ENCODE measurements around the gene IDUA.
"Not testable (repeated sequence)": the region's sequence is repeated elsewhere in the genome, so short reads cannot be mapped to it uniquely, and the experiment has no call there.

The IDUA gene

GRCh38 chr4:1047106-1047975 lies 60.5 kb downstream of the IDUA start:
- no peak overlapping the region for H3K27ac ChIP-seq (ENCODE audit: low read length)
- no peaks in the 10 kb centered on the region for H3K9me3 ChIP-seq (ENCODE audit: insufficient read depth, low read depth, low read length)
- H3K9ac ChIP-seq (ENCODE audit: low read depth, low read length) = peak overlapping the region; percentile 32; the same call in 1 of the 2 replicates
- peaks cover 4% of the 10 kb centered on the region for H3K4me1 ChIP-seq (ENCODE audit: insufficient read depth, low read length)
- H3K27me3 ChIP-seq (ENCODE audit: insufficient read depth, low read length) = peaks cover 84% of the 10 kb centered on the region
- peak overlapping the region; percentile 32; the same call in 1 of the 2 replicates for H3K4me3 ChIP-seq (ENCODE audit: low read length)
- no peaks in the 10 kb centered on the region for H3K36me3 ChIP-seq (ENCODE audit: insufficient read depth, low read depth, low read length)

DNA sequence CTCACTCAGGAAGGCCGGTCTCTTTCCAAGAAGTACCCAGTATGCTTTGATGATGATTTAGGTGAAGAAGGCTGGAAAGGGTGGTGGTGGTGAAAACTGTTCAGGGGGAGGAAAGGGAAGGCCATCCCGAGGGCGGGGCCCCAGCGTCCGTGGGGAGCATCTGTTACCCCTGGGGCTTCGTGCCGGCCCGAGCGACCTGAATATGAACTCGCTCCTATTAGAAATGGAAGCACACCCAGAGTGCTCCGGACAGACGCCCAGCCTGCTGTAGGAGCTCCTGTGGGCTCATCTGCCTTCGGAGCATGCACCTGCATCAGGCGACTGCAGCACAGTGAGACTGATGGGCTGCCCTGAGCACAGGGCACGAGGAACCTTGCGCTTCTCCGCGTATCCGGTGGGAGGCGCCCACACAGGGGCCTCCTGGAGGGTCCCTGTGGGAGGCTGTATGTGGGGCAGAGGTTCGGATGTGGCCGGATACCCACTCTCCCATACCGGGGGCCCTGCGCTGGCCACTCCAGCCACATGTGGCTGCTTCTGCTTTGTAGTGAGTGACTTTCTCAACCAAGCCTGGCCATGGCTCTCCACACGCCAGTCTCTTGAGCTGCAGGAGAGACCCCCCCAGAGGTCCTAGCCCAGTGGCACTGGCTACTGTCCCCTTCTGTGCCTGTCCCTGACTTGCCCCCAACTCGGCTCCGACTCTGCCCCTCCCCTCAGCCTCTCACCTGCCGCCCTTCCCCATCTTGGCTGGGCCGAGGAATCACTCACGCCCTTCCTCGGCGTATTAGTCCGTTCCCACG lies 61.3 kb downstream of the IDUA start:
- no peaks in the 10 kb centered on the region for H3K36me3 ChIP-seq (ENCODE audit: insufficient read depth, low read depth, low read length)
- peaks cover 4% of the 10 kb centered on the region for H3K4me1 ChIP-seq (ENCODE audit: insufficient read depth, low read length)
- peaks cover 91% of the 10 kb centered on the region for H3K27me3 ChIP-seq (ENCODE audit: insufficient read depth, low read length)

DNA sequence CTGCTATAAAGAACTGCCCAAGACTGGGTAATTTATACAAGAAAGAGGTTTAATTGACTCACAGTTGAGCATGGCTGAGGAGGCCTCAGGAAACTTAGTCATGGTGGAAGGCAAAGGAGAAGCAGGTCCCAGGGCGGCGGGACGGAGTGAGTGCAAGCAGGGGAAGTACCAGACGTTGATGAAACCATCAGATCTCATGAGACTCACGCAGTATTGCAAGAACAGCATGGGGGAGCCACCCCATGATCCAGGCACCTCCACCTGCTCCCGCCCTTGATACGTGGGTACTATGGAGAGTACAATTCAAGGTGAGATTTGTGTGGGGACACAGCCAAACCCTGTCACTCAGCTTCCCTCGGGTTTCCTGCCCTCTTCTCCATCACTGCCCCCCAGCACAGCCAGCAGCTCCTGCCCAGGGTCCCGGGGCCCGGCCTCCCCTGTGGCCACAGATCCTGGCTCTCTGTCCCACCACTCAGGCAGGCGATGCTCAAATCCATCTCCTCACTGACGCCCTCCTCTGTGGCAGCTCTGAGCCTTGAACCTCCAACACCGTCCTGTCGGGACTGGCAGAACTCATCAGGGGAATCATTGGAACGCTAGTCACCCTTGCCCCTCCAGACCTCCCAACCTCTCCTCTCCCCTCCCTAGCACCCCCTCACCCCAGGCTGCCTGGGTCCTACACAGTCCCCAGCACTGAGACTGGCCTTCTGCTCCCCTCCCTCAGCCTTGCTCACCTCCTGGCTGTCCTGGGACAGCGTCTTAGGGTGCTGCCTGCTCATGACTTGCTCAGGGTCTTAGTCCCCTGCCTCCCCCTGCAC lies 62.1 kb downstream of the IDUA start:
- H3K4me3 ChIP-seq (ENCODE audit: low read length) = no peak overlapping the region
- H3K27me3 ChIP-seq (ENCODE audit: insufficient read depth, low read length) = peaks cover 91% of the 10 kb centered on the region
- no peak overlapping the region; the same call in 1 of the 2 replicates for H3K9ac ChIP-seq (ENCODE audit: low read depth, low read length)
- no peaks in the 10 kb centered on the region for H3K9me3 ChIP-seq (ENCODE audit: insufficient read depth, low read depth, low read length)
- peaks cover 3% of the 10 kb centered on the region; the same call in 1 of the 2 replicates for H3K4me1 ChIP-seq (ENCODE audit: insufficient read depth, low read length)
- no peaks in the 10 kb centered on the region for H3K36me3 ChIP-seq (ENCODE audit: insufficient read depth, low read depth, low read length)
- no peak overlapping the region for H3K27ac ChIP-seq (ENCODE audit: low read length)

More for the DNA sequence above, 61.3 kb downstream of the IDUA start:
- no peaks in the 10 kb centered on the region for H3K9me3 ChIP-seq (ENCODE audit: insufficient read depth, low read depth, low read length)
- no peak overlapping the region for H3K9ac ChIP-seq (ENCODE audit: low read depth, low read length)
- no peak overlapping the region for H3K27ac ChIP-seq (ENCODE audit: low read length)
- no peak overlapping the region for H3K4me3 ChIP-seq (ENCODE audit: low read length)

GRCh38 chr4:1049591-1049905 lies 62.7 kb downstream of the IDUA start:
- peaks cover 87% of the 10 kb centered on the region for H3K27me3 ChIP-seq (ENCODE audit: insufficient read depth, low read length)
- no peaks in the 10 kb centered on the region for H3K9me3 ChIP-seq (ENCODE audit: insufficient read depth, low read depth, low read length)
- no peaks in the 10 kb centered on the region for H3K4me1 ChIP-seq (ENCODE audit: insufficient read depth, low read length)
- H3K9ac ChIP-seq (ENCODE audit: low read depth, low read length) = no peak overlapping the region; the same call in 1 of the 2 replicates
- no peak overlapping the region for H3K27ac ChIP-seq (ENCODE audit: low read length)
- H3K36me3 ChIP-seq (ENCODE audit: insufficient read depth, low read depth, low read length) = no peaks in the 10 kb centered on the region
- no peak overlapping the region for H3K4me3 ChIP-seq (ENCODE audit: low read length)

GRCh38 chr4:1050486-1051213 lies 63.8 kb downstream of the IDUA start:
- Histone ChIP-seq H3K4me3 (ENCODE audit: low read length) (no peak overlapping the region; the same call in 1 of the 2 replicates), H3K9ac (ENCODE audit: low read depth, low read length) (no peak overlapping the region), H3K27ac (ENCODE audit: low read length) (no peak overlapping the region), H3K9me3 (ENCODE audit: insufficient read depth, low read depth, low read length) (no peaks in the 10 kb centered on the region), H3K36me3 (ENCODE audit: insufficient read depth, low read depth, low read length) (no peaks in the 10 kb centered on the region), H3K27me3 (ENCODE audit: insufficient read depth, low read length) (peaks cover 87% of the 10 kb centered on the region), H3K4me1 (ENCODE audit: insufficient read depth, low read length) (no peaks in the 10 kb centered on the region)

GRCh38 chr4:1051472-1051871 lies 64.6 kb downstream of the IDUA start:
- Histone ChIP-seq H3K27ac (ENCODE audit: low read length) (no peak overlapping the region), H3K9me3 (ENCODE audit: insufficient read depth, low read depth, low read length) (no peaks in the 10 kb centered on the region), H3K27me3 (ENCODE audit: insufficient read depth, low read length) (peaks cover 94% of the 10 kb centered on the region), H3K4me1 (ENCODE audit: insufficient read depth, low read length) (no peaks in the 10 kb centered on the region), H3K9ac (ENCODE audit: low read depth, low read length) (no peak overlapping the region), H3K4me3 (ENCODE audit: low read length) (no peak overlapping the region), H3K36me3 (ENCODE audit: insufficient read depth, low read depth, low read length) (no peaks in the 10 kb centered on the region)

GRCh38 chr4:1052231-1052671 lies 65.4 kb downstream of the IDUA start:
- Histone ChIP-seq H3K36me3 (ENCODE audit: insufficient read depth, low read depth, low read length) (no peaks in the 10 kb centered on the region), H3K27ac (ENCODE audit: low read length) (no peak overlapping the region), H3K4me3 (ENCODE audit: low read length) (no peak overlapping the region), H3K4me1 (ENCODE audit: insufficient read depth, low read length) (no peaks in the 10 kb centered on the region), H3K9me3 (ENCODE audit: insufficient read depth, low read depth, low read length) (no peaks in the 10 kb centered on the region), H3K9ac (ENCODE audit: low read depth, low read length) (no peak overlapping the region), H3K27me3 (ENCODE audit: insufficient read depth, low read length) (peaks cover 91% of the 10 kb centered on the region)

DNA sequence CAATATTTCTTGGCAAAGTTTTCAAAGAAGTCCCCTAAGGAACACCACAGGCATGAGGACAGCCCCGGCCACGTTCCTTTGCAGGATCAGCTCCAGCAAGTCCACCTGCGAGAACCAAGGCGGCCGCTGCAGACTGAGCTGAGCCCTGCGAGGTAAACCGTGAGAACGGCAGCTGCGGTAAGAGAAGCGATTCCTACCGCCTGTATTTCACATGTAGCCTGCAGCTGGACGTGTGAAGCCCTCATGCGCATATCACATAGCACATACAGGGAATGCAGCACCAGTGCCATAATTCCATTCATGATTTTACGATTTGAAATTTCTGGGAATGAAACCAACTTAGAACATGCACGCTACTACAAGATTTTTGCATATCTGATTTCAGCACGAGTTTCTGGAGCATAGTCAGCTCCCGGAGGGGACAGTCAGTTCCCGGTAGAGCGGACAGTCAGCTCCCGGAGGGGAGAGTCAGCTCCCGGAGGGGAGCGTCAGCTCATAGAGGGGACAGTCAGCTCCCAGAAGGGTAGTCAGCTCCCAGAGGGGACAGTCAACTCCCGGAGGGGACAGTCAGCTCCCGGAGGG lies 66.3 kb downstream of the IDUA start:
- Histone ChIP-seq H3K27me3 (ENCODE audit: insufficient read depth, low read length) (peaks cover 82% of the 10 kb centered on the region), H3K4me1 (ENCODE audit: insufficient read depth, low read length) (no peaks in the 10 kb centered on the region), H3K36me3 (ENCODE audit: insufficient read depth, low read depth, low read length) (no peaks in the 10 kb centered on the region), H3K27ac (ENCODE audit: low read length) (no peak overlapping the region), H3K9me3 (ENCODE audit: insufficient read depth, low read depth, low read length) (no peaks in the 10 kb centered on the region), H3K4me3 (ENCODE audit: low read length) (no peak overlapping the region), H3K9ac (ENCODE audit: low read depth, low read length) (no peak overlapping the region)

DNA sequence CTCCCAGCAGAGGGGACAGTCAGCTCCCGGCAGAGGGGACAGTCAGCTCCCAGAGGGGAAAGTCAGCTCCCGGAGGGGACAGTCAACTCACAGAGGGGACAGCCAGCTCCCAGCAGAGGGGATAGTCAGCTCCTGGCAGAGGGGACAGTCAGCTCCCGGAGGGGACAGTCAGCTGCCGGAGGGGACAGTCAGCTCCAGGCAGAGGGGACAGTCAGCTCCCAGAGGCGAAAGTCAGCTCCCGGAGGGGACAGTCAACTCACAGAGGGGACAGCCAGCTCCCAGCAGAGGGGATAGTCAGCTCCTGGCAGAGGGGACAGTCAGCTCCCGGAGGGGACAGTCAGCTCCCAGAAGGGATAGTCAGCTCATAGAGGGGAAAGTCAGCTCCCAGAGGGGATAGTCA lies 67.0 kb downstream of the IDUA start:
- H3K9me3 ChIP-seq (ENCODE audit: insufficient read depth, low read depth, low read length); H3K36me3 ChIP-seq (ENCODE audit: insufficient read depth, low read depth, low read length); H3K4me3 ChIP-seq (ENCODE audit: low read length); H3K4me1 ChIP-seq (ENCODE audit: insufficient read depth, low read length); H3K27ac ChIP-seq (ENCODE audit: low read length); H3K9ac ChIP-seq (ENCODE audit: low read depth, low read length): not testable (repeated sequence)
- H3K27me3 ChIP-seq (ENCODE audit: insufficient read depth, low read length) = peaks cover 75% of the 10 kb centered on the region

All from iPS-20b (cell line).